Islet precursor cell (in vitro differentiated cells): Measurements from ENCODE around the gene MPRIP.
"Not testable (repeated sequence)": the region's sequence is repeated elsewhere in the genome, so short reads cannot be mapped to it uniquely, and the experiment has no call there.

ENCODE experiments used
- DNase-seq: peaks from one replicate; pipeline ENCODE4 v3.0.0-alpha.2; 2018

The MPRIP gene

GRCh38 chr17:17013828-17014747 lies 28.2 kb upstream of the MPRIP start:
- DNase-seq = peak; percentile 49

GRCh38 chr17:17014748-17015124 lies 27.5 kb upstream of the MPRIP start:
- not testable (repeated sequence) for DNase-seq

DNA sequence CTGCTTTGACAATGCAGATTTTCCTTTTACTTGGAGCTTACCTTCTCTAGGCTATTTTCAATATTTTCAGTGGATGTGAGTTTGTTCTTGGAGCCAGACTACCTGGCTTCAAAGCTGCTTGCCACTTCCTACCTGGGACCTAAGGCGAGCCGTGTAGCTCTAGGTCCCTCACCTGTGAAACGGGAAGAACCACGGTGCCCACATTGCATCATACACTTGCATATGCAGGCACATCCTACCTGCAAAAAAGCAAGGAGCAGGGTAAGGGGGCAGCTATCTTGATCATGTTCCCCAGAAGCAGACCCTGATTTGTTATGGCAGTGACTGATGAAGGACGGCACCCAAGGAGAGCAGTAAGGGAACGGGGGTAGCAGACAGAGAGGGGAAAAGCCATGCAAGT lies 27.0 kb upstream of the MPRIP start:
- no peak for DNase-seq

DNA sequence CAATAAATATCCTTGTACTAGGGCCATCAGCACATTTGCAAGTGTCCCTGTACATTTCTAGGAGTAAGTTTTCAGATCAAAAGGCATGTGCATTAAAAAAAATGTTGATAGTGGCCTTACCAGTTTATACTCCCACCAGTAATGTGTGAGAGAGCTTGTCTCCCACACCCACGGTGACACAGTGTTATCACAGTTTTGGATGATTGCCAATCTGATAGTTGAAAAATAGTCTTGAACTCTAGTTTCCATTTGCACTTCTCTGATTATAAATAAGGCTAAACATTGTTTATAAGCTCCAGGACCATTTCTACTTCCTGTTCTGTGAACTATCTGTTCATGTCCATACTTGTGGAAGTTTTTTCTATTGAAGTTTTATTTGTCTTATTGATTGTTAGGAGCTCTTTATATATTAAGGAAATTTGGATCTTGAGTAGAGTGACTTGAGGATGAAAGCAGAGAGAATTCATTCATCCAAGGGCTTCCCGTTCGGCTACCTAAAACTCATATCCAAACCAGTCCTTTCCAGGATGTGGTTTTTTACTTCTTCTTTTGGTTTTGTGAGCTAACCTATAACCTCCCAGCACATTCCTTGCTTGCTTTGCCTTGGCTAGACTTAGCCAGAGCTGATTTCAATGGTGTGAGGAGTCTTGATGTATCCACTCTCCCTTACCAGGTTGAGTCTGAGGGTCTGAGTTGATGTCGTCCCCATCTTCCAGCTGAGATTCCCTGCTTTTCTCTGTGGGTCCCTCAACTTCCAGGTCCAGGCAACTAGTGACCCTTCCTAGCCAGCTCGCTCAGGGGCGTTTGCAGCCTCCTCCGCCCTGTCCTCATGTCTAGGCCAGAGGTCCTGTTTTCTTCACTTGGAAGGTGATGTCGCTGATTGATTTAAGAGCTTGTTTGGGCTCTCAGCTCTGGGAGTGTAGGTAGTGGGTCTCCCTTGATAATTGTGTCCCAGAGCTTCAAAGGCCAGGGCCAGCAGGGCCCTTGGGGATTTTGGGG lies 25.8 kb upstream of the MPRIP start:
- not testable (repeated sequence) for DNase-seq

- DNase-seq = peak; percentile 58
Measured at GRCh38 chr17:17017343-17018014, 24.8 kb upstream of the MPRIP start.

GRCh38 chr17:17018021-17018441 lies 24.2 kb upstream of the MPRIP start:
- peak; percentile 66 for DNase-seq

GRCh38 chr17:17018612-17019429 lies 23.4 kb upstream of the MPRIP start:
- peak; percentile 98 for DNase-seq

DNA sequence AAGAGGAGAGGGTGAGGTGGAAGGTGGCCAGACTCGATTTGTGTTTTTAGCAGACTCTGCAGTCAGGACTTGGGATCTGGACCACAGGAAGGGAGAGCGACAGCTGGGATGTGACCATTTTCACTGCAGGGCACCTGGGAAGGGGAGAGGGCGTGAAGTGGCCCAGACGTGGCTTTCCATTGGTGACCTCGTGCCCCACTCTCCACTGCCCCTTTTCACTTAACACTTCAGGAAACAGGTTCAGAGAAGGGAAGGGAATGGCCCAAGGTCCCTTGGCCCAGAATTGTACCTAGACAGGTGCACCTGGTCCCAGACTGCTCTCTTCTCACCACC lies 22.9 kb upstream of the MPRIP start:
- DNase-seq = peak; percentile 53

DNA sequence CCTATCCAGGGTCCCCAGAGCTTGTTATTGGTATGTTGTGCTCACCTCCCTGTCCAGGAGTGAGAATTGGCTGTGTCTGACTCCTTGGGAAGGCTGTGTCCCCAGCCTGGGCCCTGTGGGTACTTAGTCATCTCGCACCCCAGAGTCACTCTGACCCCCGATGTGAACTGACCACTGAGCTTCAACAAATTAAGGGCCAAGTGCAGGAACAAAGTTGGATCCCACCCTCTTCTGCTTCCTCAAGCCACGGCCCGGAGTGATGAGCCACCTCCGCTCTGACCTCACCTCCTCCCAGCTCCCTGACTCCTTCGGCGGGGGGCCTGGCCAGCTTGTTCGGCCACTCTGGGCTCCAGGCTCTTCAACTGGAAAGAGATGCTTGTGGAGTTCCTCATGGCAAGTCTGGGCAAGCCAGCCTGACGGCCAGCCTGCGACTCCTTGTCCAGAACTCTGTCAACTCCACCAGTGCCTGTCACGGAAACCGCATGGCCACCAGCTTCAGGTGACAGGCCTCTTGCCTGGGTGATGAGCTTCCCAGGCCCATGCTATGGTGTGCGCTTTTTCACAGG lies 22.3 kb upstream of the MPRIP start:
- peak; percentile 87 for DNase-seq

GRCh38 chr17:17020821-17021193 lies 21.4 kb upstream of the MPRIP start:
- DNase-seq = no peak

DNA sequence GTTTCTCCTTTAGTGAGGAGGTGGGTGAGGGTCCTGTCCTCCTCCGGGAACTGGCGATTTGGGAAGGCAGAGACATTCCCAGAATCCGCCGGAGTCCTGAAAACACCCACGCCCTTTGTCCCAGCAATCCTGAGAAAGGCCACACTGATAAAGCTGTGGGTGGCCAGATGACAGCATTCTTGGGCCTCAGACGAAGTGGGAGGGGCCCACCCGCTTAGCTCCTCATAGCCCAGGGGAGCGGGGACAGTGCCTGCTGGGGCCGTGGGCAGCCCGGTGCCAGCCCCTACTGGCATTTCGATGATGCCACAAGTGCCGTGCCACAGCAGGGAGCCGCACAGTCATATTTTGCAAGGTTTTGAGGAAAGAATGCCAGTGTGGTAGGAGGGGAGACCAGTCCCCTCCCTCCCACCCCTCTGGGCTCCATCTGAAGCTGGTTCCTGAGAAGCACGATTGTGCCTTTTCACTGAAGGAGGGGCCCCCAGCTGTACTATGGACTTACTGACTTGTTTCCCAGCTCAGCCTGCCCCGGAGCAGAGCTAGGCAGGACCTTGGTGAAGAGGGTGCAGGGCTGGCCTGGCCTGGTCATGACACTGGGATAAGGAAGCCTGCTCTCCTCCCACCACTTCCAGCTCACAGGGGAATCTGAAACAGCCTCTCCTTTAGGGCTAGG lies 20.9 kb upstream of the MPRIP start:
- DNase-seq = peak; percentile 83

GRCh38 chr17:17022011-17022410 lies 20.2 kb upstream of the MPRIP start:
- no peak for DNase-seq

DNA sequence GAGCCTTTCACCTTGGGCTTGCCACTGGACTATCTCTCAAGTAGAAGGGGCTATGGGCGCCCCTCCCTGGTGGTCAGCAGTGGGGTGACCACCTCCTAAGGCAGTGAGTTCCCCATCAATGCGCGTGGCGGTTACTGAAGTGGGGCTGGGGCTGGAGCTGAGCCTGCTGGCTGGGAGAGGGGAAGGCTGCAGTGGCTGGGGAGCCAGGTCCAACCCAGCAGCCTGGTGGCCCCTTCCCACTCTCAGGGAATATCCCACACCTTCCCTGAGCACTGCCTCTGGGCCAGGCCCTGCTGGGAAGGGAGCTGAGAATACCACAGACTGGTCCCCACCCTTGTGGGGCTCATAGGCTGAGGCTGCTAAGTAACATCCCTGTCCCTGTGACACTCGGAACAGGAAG lies 19.8 kb upstream of the MPRIP start:
- no peak for DNase-seq

DNA sequence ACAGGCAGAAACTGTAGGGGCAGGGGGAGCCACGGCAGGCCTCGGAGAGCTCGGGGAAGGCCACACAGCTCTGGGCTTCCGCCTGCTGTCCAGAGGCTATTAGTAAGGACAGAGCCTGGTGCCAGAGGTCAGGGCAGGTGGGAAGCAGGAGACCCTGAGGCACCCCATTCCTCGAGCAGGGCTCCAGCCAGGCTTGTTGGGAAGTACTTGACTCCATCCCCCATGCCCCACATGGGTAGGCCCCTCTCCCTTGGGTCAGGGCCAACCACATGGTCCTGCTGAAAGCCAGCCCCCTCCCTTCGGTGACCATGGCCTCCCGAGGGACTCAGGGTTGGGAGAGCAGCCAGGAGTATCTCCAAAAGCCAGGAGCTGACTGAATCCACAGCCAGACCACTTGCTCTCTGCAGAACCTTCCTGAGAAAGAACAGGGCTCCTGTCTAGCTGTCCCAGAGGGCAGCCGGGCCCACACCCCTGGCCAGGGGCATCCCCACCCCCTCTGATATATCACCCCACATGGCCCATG lies 17.4 kb upstream of the MPRIP start:
- peak; percentile 62 for DNase-seq

DNA sequence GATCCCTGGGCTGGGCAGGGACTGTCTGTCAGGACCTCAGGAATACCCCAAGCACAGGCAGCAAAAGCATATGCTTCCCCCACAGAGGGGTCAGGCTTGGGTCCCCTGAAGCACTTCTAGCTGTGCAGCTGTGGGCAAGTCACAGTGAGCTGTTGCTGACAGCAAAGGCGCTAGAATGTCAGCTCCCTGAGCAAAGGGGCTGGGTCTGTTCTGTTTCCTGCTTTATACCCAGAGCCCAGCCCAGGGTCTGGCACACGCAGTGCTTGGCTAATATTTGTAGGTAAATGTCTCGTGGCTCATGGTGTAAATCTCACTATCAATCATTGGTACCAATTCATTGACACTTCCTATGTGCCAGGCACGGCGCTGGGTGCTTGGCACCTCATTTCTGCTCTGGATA lies 16.6 kb upstream of the MPRIP start:
- DNase-seq = peak; percentile 77

DNA sequence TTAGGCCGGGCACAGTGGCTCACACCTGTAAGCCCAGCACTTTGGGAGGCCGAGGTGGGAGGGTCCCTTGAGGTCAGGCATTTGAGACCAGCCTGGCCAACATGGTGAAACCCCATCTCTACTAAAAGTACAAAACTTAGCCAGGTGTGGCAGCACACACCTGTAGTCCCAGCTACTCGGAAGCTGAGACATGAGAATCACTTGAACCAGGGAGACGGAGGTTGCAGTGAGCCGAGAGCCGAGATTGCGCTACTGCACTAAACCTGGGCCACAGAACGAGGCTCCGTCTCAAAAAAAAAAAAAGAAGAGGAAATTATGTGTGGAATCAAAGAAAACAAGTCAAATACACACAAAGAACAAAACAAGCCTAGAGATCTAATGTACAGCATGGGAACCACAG lies 16.1 kb upstream of the MPRIP start:
- DNase-seq = no peak

GRCh38 chr17:17027442-17028058 lies 14.7 kb upstream of the MPRIP start:
- DNase-seq = no peak

DNA sequence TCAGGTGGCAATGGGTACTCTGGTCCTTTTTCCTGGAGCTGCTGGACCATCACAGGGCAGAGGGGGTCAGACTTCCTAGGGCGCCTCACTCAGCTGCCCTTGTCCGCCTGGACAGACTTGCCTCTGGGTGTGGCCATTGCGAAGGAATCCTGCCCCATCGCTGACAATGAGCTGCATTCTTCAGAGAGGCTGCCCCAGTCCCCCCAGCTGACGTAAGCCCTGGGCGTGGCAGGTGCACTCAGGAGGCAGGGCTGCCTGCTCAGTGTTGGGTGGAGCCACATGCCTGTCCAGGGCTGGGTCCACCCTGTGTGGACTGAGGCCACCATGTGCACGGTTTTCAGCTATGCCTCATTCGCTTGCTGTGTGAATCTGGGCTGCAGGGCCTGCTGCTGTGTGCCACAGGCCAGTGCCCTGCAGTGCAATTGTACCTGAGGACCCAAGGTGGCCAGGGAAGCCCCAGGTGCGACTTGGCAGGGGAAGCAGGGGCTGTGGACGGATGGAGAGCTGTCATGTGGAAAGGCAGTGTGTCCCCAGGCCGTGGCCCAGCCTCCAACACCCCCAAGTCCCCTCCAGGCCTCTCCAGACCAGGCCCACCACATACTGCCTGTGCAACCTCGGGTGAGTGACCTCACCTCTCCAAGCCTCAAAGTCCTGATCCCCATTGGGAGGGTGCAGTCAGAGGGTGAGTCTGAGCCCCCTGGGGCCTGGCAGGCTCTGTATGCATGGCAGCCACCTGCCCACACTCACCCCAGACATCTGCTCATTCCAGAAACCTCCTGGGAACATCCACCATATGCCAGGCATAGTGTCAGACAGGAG lies 14.0 kb upstream of the MPRIP start:
- peak; percentile 100 for DNase-seq

DNA sequence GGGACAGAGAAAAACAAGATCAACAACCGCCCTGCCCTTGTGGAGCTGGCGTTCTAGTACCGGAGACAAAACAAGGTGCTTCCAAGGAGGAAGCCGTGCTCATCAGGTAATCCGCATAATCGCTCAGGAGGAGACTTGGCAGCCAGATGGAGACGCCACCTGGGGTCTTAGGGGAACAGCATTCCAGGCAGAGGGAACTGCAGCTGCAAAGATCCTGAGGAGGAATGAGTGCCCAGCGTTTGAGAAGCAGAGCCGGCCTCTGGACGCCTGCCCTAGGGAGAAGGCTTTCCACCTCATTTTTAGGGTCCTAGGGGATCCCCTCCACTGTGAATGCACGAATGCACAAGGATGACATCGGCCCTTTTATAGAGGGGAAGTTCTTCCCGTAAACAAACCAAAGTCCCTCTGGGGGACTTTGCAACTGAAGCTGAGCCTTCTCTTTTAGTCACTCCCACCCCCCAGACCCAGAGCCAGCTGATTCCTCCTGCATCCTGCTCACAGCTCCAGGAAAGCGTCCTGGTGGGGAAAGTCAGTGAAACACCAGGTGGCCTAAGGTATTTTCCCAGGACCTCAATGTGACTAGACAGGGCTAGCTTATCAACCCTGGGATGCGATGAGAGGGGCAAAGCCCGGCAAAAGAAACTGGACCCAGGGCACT lies 13.2 kb upstream of the MPRIP start:
- peak; percentile 84 for DNase-seq
